Tongue (tissue), 2 donors: ENCODE results near the gene ZNF766. TPM values are rescaled to one million over a fixed set of nuclear protein-coding genes. Genes with fewer than 3 reads are reported as not detected.
"Not testable (repeated sequence)": the region's sequence is repeated elsewhere in the genome, so short reads cannot be mapped to it uniquely, and the experiment has no call there.

Experiments used
- DNase-seq: peaks from one replicate; pipeline ENCODE4 v3.0.0-alpha.2; 2015
- total RNA-seq: library from RNA; depleted of rRNA; stranded (reverse); fragments of >200 nt; gene quantifications from one replicate; pipeline ENCODE4 v1.2.3, GENCODE V29; 2014

The ZNF766 gene
- total RNA-seq, result 19.9 TPM

DNA sequence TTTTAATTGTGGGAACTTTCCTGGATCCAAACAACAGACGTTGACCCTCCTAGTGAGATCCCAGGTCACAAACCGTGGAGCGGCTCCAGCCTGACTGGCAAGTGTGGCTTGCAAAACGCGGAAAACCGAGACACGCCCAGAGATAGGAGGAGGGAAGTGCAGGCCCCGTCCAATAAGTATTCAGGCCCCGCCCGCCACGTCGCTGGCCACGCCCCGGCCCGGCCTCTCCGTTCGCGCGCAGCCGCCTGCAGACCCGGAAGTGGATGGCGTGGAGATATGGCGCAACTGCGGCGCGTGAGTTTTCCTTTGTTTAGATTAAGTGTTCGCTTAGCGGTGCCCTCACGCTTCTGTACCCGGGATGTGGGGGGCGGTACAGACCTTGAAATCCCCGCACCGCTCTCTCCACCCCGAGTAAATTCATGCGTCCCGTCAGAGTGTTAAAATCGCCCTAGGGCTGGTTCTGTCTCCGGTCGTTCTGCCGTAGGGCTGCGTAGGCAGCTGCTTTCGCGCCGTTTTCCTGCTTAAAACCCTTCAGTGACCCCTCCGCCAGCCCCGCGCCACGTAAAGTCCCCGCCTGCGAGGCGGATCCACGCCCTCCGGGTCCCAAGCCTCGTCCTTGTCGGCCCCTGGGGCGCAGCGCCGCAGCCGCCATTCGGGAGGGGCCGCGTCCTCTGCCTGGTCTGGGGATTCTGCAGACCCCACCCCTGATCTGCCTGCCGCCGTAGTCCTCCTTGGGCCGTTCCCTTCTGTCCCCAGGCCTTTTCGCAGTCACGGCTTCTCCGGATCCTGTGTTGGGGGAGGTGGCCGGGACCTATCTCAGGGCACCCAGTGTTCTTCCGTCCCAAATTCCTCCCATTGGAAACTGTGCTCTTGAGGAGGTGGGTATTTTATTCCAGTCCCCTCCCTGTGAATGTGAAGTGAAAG, at the start of gene ZNF766:
TSS of gene ZNF766 (plus strand) at position 250 of the 924 bp plus-strand sequence. CDS start at position 277, 27 bp downstream.
- peak; percentile 97 for DNase-seq

- DNase-seq, result peak; percentile 82
Measured at GRCh38 chr19:52219611-52220010, 49.8 kb upstream of the ZNF766 start.

DNA sequence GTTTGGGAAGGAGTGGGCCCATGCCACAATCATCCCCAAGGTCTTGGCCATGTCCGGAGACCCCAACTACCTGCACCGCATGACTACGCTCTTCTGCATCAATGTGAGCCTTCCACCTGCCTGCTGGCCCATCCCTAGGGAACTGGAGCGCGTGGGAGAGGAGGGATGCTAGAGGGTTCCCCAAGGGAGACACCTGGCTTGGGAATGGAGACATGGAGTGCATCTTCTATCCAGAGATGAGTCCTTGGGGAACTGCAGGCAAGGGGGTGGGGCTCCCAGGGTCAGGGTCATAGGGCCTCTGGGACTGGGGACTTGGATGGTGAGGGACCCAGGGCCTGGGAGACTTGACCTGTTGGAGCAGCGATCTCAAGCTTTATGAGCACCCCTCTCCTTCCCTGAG, 48.4 kb upstream of the ZNF766 start:
- DNase-seq, result no peak

DNA sequence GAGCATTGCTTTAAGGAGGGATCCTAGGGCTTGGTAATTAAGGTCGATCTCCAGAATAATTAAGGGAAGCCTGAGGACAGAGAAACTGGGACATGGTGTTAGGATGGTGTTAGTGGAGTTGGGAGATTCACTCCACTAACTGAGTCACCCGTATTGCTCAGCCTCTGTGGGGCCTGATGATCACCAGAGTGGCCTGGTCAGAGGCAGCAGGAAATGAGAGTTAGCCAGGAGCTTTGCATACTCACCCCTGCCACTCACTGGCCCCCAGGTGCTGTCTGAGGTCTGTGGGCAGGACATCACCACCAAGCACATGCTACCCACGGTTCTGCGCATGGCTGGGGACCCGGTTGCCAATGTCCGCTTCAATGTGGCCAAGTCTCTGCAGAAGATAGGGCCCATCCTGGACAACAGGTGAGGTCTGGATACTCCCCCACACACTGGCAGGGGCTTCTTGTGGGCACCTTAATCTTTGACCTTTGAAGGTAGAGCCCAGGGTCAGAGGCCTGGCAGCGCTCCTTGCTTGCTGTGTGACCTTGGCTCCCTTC, 47.5 kb upstream of the ZNF766 start:
- DNase-seq, result no peak

DNA sequence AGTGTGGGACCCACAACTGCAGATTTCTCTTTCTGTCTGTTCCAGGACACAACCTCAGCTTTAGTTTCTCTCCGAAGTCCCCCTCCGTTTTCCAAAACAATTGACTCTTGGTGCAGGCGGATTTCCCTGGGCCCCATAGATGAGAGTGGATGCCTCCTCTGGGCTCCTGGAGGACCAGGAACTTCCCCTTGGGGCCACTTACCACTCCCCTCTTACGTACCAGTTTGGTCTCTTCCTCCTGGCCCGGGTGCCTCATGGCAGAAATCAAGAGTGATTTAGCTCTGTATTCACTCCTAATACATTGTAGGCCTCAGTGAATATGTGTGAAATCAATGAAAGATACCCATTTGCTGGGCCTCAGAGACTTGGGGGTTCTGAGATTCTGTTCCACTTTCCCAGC, 45.2 kb upstream of the ZNF766 start:
- no peak for DNase-seq

GRCh38 chr19:52226652-52227051, 42.7 kb upstream of the ZNF766 start:
- DNase-seq, result no peak

DNA sequence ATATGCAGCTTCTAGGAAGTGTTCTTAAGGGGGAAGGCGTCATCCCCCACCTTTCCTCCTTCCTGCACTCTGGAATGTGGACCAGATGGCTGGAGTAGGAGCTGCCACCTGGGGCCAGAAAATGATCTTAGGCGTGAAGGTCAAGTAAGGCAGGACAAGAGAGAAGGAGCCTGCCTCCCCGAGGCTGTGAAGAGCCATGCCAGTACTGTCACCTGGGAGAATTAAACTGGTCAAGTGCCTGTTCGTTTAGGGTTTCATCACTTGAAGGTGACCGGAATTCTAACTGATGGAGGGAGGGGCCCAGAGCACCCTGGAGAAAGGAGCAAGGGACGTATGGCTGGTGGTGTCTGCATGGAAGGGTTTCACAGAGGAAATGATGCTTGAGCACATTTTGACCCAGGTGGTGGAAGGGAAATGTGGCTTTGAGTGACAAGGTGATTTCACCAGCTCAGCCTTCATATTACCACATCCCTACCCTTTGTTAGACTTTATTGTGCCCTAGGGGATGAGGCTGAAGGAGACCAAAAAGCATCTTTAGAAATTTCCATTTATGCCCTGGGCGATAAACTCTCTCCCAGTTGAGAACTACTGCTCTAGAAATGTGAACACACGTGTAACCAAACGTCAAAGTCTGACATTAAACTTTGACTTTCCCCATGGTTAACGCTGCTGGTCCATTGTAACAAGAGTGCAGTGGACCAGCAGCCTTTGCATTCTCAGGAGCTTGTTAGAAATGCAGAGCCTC, 42.0 kb upstream of the ZNF766 start:
- DNase-seq, result no peak

DNA sequence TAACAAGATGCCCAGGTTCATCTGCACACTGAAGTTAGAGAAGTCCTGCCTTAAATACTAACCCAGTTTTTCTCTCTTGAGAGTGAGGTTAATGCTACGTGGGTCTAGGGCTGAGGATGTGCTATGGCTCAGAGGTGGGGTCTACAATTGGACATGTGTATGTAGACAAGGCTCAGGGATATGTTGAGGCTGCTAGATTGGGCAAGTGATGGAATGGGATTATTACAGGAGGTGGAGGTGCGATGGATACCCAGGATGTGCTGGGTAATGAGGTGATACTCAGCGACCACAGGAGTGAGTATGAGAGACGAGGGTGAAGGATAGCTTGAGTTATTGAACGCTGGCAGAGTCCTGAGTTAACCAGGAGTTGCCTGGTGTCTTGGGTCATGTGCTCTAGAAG, 41.4 kb upstream of the ZNF766 start:
- no peak for DNase-seq

- DNase-seq, result no peak
Measured at GRCh38 chr19:52229524-52229923, 39.9 kb upstream of the ZNF766 start.

DNA sequence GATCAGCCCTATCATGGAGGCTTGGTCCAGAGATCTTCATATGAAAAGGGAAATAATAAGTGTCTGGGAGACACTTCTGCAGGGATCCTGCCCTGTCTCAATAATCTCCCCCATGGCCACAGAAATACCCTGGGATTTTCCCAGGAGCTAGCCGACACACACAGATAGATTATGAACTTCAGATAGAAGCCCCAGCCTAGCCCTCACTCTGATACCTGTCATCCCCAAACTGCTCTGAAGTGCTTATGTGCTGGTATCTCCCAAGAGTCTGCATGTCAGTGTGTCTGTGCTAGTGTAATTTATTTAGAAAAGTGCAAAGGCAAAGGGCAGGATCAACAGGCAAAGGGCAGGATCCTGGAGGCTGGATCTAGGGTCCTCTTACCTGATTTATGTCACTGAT, 38.7 kb upstream of the ZNF766 start:
- DNase-seq, result no peak

DNA sequence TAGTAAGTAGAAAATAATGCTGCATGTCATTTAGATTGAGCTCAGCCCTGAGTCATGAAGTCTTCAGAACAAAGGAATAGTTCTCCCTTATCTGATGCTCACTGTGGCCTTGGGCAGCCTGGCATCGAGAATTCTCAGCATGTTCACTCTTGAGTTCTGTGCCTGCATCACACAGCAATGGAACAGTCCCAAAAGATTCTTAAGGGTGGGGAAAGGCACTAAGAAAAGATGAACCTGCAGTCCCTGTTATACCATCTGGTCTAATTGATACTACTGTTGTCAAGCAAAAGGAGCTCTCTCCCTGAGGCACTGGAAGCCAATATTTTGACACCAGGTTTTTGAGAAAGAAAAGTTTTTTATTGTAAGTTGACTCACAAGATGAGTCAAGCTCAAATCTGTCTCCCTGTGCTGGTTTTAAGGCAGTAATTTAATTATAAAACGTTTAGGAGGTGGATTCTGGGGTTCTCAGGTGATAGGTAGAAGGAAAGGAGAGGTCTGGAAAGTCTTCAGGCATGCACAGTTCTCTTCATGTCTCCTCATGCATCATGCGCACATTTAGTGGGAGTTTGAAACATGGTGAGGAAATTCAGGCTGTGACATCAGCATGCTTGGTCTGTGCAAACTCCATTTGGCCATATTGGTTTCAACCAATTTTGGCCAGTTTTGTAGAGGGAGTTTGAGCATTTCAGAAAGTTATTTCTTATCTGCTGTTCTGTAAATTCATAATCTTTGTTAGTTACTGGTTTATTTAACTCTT, 38.1 kb upstream of the ZNF766 start:
- DNase-seq, result no peak

- DNase-seq, result no peak
Measured at GRCh38 chr19:52234406-52234805, 35.0 kb upstream of the ZNF766 start.

- DNase-seq, result no peak
Measured at GRCh38 chr19:52237197-52237596, 32.2 kb upstream of the ZNF766 start.

GRCh38 chr19:52237771-52238400, 31.5 kb upstream of the ZNF766 start:
- peak; percentile 84 for DNase-seq

DNA sequence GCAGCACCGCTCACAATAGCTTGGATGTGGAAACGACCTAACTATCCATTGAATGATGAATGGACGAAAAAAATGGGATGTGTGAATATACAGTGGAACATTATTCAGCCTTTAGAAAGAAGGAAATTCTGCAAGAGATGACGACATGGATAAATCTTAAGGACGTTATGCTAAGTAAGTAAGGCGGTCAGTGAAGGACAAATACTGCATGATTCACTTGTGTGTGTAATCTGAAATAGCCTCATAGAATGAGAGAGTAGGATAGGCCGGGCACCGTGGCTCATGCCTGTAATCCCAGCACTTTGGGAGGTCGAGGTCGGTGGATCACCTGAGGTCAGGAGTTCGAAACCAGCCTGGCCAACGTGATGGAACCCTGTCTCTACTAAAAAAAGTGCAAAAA, 25.4 kb upstream of the ZNF766 start:
- DNase-seq, result no peak

GRCh38 chr19:52248241-52248640, 21.1 kb upstream of the ZNF766 start:
- DNase-seq, result peak; percentile 95

GRCh38 chr19:52258426-52258825, 11.0 kb upstream of the ZNF766 start:
- no peak for DNase-seq

DNA sequence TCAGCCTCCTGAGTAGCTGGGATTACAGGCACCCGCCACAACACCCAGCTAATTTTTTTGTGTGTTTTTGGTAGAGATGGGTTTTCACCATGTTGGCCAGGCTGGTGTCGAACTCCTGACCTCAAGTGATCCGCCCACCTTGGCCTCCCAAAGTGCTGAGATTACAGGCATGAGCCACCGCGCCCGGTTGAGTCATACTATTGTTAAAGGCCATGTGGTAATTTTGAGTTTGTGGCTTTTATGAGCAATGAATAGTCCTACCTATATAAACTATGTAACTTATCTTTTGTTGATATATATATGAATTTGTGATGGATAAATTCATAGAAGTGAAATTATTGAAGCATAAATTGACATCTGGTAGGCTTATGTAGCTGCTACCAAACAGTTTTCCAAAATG, 3.8 kb upstream of the ZNF766 start:
- DNase-seq, result not testable (repeated sequence)

DNA sequence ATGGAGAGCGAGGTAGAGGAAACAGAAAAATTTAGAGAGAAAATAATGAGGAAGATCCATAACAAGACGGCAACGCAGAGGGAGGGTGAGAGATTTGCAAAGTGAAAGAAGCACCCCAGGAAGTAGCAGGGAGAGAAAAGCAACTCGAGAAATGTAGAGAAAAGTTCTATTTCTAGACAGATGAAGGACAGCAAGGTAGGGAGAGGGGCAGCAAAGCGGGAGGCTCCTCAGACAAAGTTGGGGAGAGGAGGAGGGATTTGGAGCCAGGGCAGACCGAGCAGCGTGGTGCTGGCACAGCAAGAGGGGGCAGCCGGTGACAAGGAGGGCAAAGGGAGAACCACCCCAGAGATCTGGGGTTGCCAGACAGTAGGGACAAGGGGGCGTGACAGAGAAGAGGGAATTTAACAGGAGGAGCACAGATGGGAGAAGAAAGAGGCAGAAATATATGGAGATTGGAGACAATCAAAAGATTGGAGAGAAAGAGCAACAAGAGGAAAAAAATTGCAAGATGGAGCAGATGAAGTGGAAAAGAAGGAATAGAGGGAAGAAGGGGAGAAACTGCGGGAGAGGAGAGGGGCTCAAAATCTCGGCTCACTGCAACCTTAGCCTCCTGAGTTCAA, 989 bp downstream of the ZNF766 start:
- no peak for DNase-seq

- DNase-seq, result no peak
Measured at GRCh38 chr19:52273301-52273700, 3.9 kb downstream of the ZNF766 start.

- no peak for DNase-seq
Measured at GRCh38 chr19:52274191-52274590, 4.8 kb downstream of the ZNF766 start.
